Measurements from ENCODE around the gene GPR176.

GPR176 gene, protein sequence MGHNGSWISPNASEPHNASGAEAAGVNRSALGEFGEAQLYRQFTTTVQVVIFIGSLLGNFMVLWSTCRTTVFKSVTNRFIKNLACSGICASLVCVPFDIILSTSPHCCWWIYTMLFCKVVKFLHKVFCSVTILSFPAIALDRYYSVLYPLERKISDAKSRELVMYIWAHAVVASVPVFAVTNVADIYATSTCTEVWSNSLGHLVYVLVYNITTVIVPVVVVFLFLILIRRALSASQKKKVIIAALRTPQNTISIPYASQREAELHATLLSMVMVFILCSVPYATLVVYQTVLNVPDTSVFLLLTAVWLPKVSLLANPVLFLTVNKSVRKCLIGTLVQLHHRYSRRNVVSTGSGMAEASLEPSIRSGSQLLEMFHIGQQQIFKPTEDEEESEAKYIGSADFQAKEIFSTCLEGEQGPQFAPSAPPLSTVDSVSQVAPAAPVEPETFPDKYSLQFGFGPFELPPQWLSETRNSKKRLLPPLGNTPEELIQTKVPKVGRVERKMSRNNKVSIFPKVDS

DNA sequence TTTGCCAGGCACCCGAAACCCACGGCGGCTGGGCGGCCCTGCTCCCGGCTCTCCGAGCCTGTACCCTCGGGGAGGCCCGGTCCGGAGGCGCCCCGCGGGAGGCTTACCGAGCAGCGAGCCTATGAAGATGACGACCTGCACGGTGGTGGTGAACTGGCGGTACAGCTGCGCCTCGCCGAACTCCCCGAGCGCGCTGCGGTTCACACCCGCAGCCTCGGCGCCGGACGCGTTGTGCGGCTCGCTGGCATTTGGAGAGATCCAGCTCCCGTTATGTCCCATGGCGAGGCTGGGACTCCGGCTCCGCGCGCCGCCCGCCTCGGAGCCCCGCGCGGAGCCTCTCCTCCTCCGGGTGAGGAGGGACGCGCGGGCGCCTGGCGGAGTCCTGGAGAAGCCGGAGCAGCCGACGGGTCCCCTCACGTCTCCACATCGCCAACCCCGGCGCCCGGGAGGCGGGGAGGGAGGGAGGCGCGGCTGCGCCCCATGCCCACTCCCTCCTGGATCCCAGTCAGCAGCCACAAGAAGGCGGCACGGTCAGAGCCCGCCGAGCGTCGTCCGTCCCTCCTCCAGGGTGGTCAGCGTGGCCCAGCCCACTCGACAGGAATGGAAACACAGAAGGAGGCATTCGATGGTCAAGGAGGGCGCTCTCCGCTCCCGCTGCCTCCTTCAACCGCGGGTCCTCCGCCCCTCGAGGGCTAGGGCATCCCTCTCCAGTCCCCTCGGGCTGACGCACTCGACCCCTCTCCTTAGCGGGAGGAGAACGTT is at the start of gene GPR176:
GPR176 (minus strand) TSS at position 519 of the 762 bp plus-strand sequence; CDS start at position 279, 240 bp downstream.
- Histone ChIP-seq H3K27me3 (ENCODE audit: control insufficient read depth, insufficient read depth, low read length) (no peaks in the 10 kb centered on the region), H3K9me3 (ENCODE audit: control insufficient read depth, insufficient read depth, low read length) (no peaks in the 10 kb centered on the region), H3K36me3 (ENCODE audit: control insufficient read depth, insufficient read depth, low read length) (no peaks in the 10 kb centered on the region), H3K4me3 (ENCODE audit: low read depth, low read length) (peak within 1 kb of the TSS; percentile 96), H3K4me1 (ENCODE audit: control insufficient read depth, insufficient read depth, low read length) (peaks cover 12% of the 10 kb centered on the region), H3K9ac (ENCODE audit: low read depth, low read length) (peak within 1 kb of the TSS; percentile 85)

DNA sequence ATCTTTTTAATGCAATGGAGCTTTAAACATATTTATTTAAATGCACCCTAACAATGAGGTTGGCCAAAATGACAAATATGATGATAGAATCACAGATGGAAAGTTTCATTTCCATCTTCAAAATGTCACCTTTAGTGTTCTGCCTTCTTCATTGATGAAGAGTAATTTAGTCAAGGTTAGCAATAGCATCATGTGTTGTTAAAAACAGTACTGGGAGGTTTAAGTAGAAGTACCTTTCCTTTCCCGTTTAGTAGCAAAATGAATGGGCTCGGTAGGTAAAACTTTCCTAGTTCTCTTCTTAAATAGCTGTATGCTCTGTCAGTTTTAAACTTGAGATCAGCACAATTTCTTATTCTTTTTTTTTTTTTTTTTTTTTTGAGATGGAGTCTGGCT is 48.9 kb upstream of the GPR176 start:
- Histone ChIP-seq H3K9ac (ENCODE audit: low read depth, low read length) (no peak overlapping the region), H3K4me3 (ENCODE audit: low read depth, low read length) (no peak overlapping the region), H3K4me1 (ENCODE audit: control insufficient read depth, insufficient read depth, low read length) (no peaks in the 10 kb centered on the region), H3K27me3 (ENCODE audit: control insufficient read depth, insufficient read depth, low read length) (no peaks in the 10 kb centered on the region), H3K36me3 (ENCODE audit: control insufficient read depth, insufficient read depth, low read length) (peaks cover 32% of the 10 kb centered on the region), H3K9me3 (ENCODE audit: control insufficient read depth, insufficient read depth, low read length) (no peaks in the 10 kb centered on the region)

DNA sequence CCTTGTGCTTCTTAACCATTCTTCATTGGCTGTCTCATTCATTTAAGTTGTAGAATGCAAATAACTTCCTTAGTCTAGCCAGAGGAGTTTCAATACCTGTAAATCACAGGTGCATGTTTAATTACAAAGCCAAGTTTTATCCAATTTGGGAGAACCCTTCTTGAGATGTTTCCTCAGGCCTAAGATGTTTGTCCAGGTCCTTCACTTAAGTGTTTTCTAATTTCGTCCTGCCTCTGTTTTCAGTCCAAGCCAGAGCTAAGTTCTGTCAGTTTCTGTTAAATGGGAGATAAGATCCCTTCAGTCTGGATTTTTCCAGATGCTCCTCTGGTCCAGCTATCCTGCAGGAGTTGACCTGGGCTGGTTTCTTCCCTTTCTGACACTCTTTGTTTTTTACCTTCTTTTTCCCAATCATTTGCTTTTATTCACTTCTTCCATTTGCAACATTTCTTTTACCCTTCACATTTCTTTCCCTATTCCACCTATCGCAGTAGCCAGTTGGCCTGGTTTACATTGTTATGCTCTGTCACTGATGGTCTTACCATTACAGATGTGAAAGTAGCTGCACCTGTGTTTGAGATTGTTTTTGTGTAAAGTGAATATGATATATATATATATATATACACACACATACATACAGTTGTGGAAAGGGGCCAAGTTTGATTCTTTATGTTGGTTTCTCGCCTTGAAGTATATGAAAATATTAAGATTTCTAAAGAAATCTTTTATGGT is 48.4 kb upstream of the GPR176 start:
- Histone ChIP-seq H3K9me3 (ENCODE audit: control insufficient read depth, insufficient read depth, low read length) (no peaks in the 10 kb centered on the region), H3K4me3 (ENCODE audit: low read depth, low read length) (no peak overlapping the region), H3K4me1 (ENCODE audit: control insufficient read depth, insufficient read depth, low read length) (no peaks in the 10 kb centered on the region), H3K9ac (ENCODE audit: low read depth, low read length) (no peak overlapping the region), H3K36me3 (ENCODE audit: control insufficient read depth, insufficient read depth, low read length) (peaks cover 28% of the 10 kb centered on the region), H3K27me3 (ENCODE audit: control insufficient read depth, insufficient read depth, low read length) (no peaks in the 10 kb centered on the region)

DNA sequence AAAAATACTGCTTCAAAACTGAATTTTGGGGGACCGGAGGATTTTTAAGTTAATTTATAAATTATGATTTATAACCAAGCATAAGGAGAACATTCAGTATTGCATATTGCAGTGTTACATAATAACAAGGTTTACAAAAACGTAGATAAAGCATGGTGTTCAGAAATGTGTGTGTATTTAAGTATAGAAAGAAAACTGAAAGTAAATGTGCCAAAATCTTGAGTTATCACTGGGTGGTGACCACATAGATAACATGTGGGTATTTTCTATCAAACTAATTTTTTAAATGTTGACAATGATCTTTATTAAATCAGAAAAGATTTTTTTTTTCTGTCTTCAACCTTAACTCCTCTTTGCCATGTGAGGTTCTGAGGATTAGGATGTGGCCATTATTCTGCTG is 46.5 kb upstream of the GPR176 start:
- no peak overlapping the region for H3K4me3 ChIP-seq (ENCODE audit: low read depth, low read length)
- H3K27me3 ChIP-seq (ENCODE audit: control insufficient read depth, insufficient read depth, low read length): no peaks in the 10 kb centered on the region
- no peaks in the 10 kb centered on the region for H3K4me1 ChIP-seq (ENCODE audit: control insufficient read depth, insufficient read depth, low read length)
- peaks cover 35% of the 10 kb centered on the region for H3K36me3 ChIP-seq (ENCODE audit: control insufficient read depth, insufficient read depth, low read length)
- H3K9me3 ChIP-seq (ENCODE audit: control insufficient read depth, insufficient read depth, low read length): no peaks in the 10 kb centered on the region
- H3K9ac ChIP-seq (ENCODE audit: low read depth, low read length): no peak overlapping the region

DNA sequence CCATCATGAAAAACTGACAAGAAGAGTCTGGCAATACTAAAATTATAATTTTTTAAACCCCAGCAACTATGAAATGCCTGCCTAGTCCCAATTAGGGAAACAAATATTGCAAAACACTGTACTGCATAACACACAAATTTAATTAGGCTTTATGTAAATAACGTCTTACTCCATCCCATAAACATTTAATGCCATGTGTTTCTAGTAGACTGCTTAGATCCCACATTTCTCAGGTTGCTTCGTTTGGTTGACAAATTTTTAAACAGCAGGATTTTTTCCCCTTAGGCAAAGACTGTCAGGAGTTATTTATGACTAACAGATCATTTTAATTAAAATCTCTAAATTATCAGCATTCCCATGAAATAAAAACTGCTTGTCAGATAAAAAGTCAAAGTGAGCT is 43.7 kb upstream of the GPR176 start:
- Histone ChIP-seq H3K36me3 (ENCODE audit: control insufficient read depth, insufficient read depth, low read length) (peaks cover 33% of the 10 kb centered on the region), H3K4me1 (ENCODE audit: control insufficient read depth, insufficient read depth, low read length) (no peaks in the 10 kb centered on the region), H3K9me3 (ENCODE audit: control insufficient read depth, insufficient read depth, low read length) (no peaks in the 10 kb centered on the region), H3K4me3 (ENCODE audit: low read depth, low read length) (no peak overlapping the region), H3K9ac (ENCODE audit: low read depth, low read length) (no peak overlapping the region), H3K27me3 (ENCODE audit: control insufficient read depth, insufficient read depth, low read length) (no peaks in the 10 kb centered on the region)

DNA sequence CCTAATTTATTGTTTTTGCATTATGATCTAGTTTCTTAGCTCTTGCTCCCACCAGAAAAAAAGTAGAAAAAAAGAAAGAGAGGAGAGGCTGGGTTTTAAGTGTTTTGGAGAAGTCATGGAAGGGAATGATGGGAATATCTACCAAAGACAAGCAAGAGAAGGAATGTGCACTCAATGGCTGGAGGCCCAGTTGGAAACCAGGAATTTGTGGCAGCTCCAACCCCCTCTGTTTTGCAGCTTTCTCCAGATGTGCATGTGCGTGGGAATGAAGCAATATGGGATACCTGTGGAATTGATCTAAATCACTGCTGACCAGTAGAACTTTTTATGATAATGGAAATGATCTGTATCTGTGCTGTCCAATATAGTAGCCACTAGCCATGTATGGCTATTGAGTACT is 41.0 kb upstream of the GPR176 start:
- no peaks in the 10 kb centered on the region for H3K9me3 ChIP-seq (ENCODE audit: control insufficient read depth, insufficient read depth, low read length)
- H3K4me3 ChIP-seq (ENCODE audit: low read depth, low read length): no peak overlapping the region
- H3K9ac ChIP-seq (ENCODE audit: low read depth, low read length): no peak overlapping the region
- no peaks in the 10 kb centered on the region for H3K4me1 ChIP-seq (ENCODE audit: control insufficient read depth, insufficient read depth, low read length)
- H3K27me3 ChIP-seq (ENCODE audit: control insufficient read depth, insufficient read depth, low read length): no peaks in the 10 kb centered on the region
- H3K36me3 ChIP-seq (ENCODE audit: control insufficient read depth, insufficient read depth, low read length): peaks cover 31% of the 10 kb centered on the region

DNA sequence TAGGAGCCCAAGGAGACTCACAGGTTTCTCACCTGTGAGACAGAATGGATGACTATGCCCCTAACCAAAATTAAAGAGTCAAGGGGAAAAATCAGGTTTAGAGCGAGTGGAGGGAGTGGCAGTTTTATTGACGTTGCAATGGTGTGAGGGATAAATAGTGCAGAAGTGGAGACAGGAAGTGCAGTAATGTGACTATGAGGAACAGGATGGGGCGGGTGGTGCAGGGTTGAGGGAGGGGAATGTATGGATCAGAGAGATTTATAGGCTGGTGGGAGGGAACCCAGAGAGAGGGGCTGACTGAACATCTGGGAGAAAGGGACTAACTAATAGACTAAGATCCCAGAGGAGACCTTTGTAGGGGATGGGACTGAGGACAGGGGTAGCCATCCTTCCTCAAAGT is 40.3 kb upstream of the GPR176 start:
- no peaks in the 10 kb centered on the region for H3K4me1 ChIP-seq (ENCODE audit: control insufficient read depth, insufficient read depth, low read length)
- H3K27me3 ChIP-seq (ENCODE audit: control insufficient read depth, insufficient read depth, low read length): no peaks in the 10 kb centered on the region
- H3K36me3 ChIP-seq (ENCODE audit: control insufficient read depth, insufficient read depth, low read length): peaks cover 24% of the 10 kb centered on the region
- H3K4me3 ChIP-seq (ENCODE audit: low read depth, low read length): no peak overlapping the region
- H3K9me3 ChIP-seq (ENCODE audit: control insufficient read depth, insufficient read depth, low read length): no peaks in the 10 kb centered on the region
- H3K9ac ChIP-seq (ENCODE audit: low read depth, low read length): no peak overlapping the region

DNA sequence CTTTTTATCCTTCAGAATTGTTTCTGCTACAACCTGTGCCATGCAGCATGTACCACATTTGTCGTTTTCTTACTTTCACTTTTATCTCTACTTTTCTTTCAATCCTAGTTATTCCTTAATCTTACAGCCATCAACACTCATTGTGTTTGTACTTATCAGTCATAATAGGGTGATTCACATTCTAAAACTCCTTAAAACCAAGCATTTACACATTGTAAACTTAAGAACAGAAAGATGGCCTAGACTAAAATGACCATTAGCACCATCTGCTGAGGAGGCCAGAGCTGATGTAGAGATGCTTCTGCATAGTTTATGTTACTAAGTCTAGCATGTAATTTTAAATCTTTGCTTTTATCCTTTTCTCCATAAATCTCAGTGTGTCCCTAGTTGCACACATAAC is 39.3 kb upstream of the GPR176 start:
- H3K9ac ChIP-seq (ENCODE audit: low read depth, low read length): no peak overlapping the region
- H3K27me3 ChIP-seq (ENCODE audit: control insufficient read depth, insufficient read depth, low read length): no peaks in the 10 kb centered on the region
- no peaks in the 10 kb centered on the region for H3K9me3 ChIP-seq (ENCODE audit: control insufficient read depth, insufficient read depth, low read length)
- H3K36me3 ChIP-seq (ENCODE audit: control insufficient read depth, insufficient read depth, low read length): peaks cover 28% of the 10 kb centered on the region
- no peak overlapping the region for H3K4me3 ChIP-seq (ENCODE audit: low read depth, low read length)
- no peaks in the 10 kb centered on the region for H3K4me1 ChIP-seq (ENCODE audit: control insufficient read depth, insufficient read depth, low read length)

DNA sequence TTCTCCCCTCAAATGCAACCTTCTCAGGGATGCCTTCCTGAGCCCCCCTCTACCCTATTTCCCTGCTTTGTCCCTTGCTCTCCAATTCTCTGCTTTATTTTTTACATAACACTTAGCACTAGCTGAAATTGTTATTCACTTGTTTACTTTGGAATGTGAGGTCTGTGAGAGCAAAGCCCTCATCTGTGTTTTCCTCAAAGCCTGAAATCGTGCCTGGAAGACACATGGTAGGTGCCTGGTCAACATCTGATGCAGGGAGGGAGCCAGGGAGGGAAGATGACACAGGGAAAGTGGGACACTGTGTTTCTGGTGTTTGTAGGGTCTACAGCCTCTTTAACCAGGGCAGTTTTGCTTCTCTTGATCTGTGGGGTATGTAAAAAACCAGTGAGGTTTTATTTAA is 37.4 kb upstream of the GPR176 start:
- Histone ChIP-seq H3K27me3 (ENCODE audit: control insufficient read depth, insufficient read depth, low read length) (no peaks in the 10 kb centered on the region), H3K4me3 (ENCODE audit: low read depth, low read length) (no peak overlapping the region), H3K9ac (ENCODE audit: low read depth, low read length) (no peak overlapping the region), H3K9me3 (ENCODE audit: control insufficient read depth, insufficient read depth, low read length) (no peaks in the 10 kb centered on the region), H3K36me3 (ENCODE audit: control insufficient read depth, insufficient read depth, low read length) (peaks cover 29% of the 10 kb centered on the region), H3K4me1 (ENCODE audit: control insufficient read depth, insufficient read depth, low read length) (no peaks in the 10 kb centered on the region)

DNA sequence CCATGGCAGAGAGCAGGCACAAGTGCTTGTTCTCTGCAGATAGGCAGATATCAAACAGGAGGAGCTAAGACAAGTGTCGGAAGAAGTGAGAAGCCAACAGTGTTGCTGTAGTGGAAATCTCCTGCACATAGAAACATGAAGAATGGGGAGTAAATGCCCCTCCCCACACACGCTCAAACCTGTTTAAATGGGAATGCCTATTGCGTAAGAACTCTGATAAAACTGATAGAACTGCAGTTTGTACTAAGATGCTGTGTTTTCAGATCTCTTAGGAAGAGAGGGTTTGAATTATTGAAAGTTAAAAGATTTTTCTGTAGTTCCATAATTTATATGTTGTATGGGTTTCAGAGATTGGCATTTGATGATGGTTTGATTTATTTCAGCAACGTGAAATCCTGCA is 33.5 kb upstream of the GPR176 start:
- H3K27me3 ChIP-seq (ENCODE audit: control insufficient read depth, insufficient read depth, low read length): no peaks in the 10 kb centered on the region
- no peak overlapping the region for H3K4me3 ChIP-seq (ENCODE audit: low read depth, low read length)
- no peaks in the 10 kb centered on the region for H3K9me3 ChIP-seq (ENCODE audit: control insufficient read depth, insufficient read depth, low read length)
- no peak overlapping the region for H3K9ac ChIP-seq (ENCODE audit: low read depth, low read length)
- H3K4me1 ChIP-seq (ENCODE audit: control insufficient read depth, insufficient read depth, low read length): no peaks in the 10 kb centered on the region
- peaks cover 33% of the 10 kb centered on the region for H3K36me3 ChIP-seq (ENCODE audit: control insufficient read depth, insufficient read depth, low read length)

DNA sequence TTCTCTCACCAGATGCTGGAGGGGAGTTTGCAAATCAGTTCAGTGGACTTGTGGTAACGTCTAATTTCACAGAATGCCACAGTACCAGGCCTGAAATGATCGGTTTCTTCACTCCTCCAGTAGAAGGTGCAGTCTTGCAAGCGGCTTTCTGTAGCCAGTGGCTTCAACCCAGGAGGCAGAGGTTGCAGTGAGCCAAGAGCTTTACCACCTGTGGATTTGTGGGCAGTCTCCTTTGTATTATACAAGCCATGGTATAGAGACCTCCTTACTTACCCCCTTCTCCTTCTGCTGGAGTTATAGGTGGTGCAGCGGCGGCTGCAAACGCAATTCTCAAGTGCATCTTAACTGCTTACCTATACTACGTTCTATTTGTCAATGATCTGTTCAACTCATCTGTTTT is 31.5 kb upstream of the GPR176 start:
- Histone ChIP-seq H3K9ac (ENCODE audit: low read depth, low read length) (no peak overlapping the region), H3K4me3 (ENCODE audit: low read depth, low read length) (no peak overlapping the region), H3K36me3 (ENCODE audit: control insufficient read depth, insufficient read depth, low read length) (peaks cover 23% of the 10 kb centered on the region)

More for the DNA sequence above, 31.5 kb upstream of the GPR176 start:
- Histone ChIP-seq H3K9me3 (ENCODE audit: control insufficient read depth, insufficient read depth, low read length) (no peaks in the 10 kb centered on the region), H3K4me1 (ENCODE audit: control insufficient read depth, insufficient read depth, low read length) (no peaks in the 10 kb centered on the region), H3K27me3 (ENCODE audit: control insufficient read depth, insufficient read depth, low read length) (no peaks in the 10 kb centered on the region)

Measured in iPS-15b (cell line).